Vagina (tissue), 2 donors: ENCODE results near the gene ANKS1B. TPM values are rescaled to one million over a fixed set of nuclear protein-coding genes. Genes with fewer than 3 reads are reported as not detected.

Experiments
- DNase-seq, 2 donors: peaks; one replicate each; pipeline ENCODE4 v3.0.0-alpha.2; 2017; ENCODE audit errors: extremely low spot score in 2 of 2
- H3K27ac ChIP-seq: fragments of 200-600 bp; sonication (generic); one replicate; pipeline ENCODE4 v1.5.1; 2019
- H3K27me3 ChIP-seq: fragments of 200-600 bp; sonication (generic); one replicate; pipeline ENCODE4 v1.5.1; 2019
- H3K36me3 ChIP-seq, 2 donors: fragments of 200-600 bp; sonication (generic); one replicate each; pipeline ENCODE4 v1.5.1; 2017 to 2019
- H3K4me1 ChIP-seq: fragments of 200-600 bp; sonication (generic); one replicate; pipeline ENCODE4 v1.5.1; 2019
- H3K4me3 ChIP-seq, 2 donors: fragments of 200-600 bp; sonication (generic); 1 replicate in 1 of 2; 2 replicates in 1 of 2; pipeline ENCODE4 v1.5.1; 2016 to 2019
- H3K9me3 ChIP-seq: fragments of 200-600 bp; sonication (generic); one replicate; pipeline ENCODE4 v1.5.1; 2019
- CTCF ChIP-seq, 3 experiments: fragments of 450-650 bp in 2 of 3; fragments of 200-600 bp in 1 of 3; sonication (generic) in 1 of 3; IDR thresholded peaks; one replicate each; pipeline ENCODE4 v1.5.1; 2017 to 2019; ENCODE audit warnings: antibody characterized with exemption in 3 of 3, mild to moderate bottlenecking in 2 of 3, moderate library complexity in 2 of 3
- POLR2A ChIP-seq, 2 donors: fragments of 450-650 bp; IDR thresholded peaks; one replicate each; pipeline ENCODE4 v1.6.1; 2017; ENCODE audit warnings: antibody characterized with exemption in 2 of 2, mild to moderate bottlenecking in 2 of 2, moderate library complexity in 2 of 2
- POLR2AphosphoS5 ChIP-seq, 2 donors: sonication (generic); formaldehyde crosslinking; IDR thresholded peaks; one replicate each; pipeline ENCODE4 v1.9.0; 2017; ENCODE audit warnings: antibody characterized with exemption in 2 of 2, mild to moderate bottlenecking in 2 of 2, low read depth in 1 of 2; ENCODE audit not compliant: insufficient read depth in 1 of 2
- intact Hi-C: fragments of 100-400 bp; cut with DNase I; formaldehyde crosslinking; loops from one replicate; pipeline ENCODE4 v1.15.1; 2023
- total RNA-seq: library from RNA; depleted of rRNA; stranded (reverse); fragments of >200 nt; gene quantifications from one replicate; pipeline ENCODE4 v1.2.3, GENCODE V29; 2016

ANKS1B gene
- total RNA-seq, 1 donor from 2014 or later = 11.5 TPM

GRCh38 chr12:99861731-99862130 lies 123.0 kb downstream of the ANKS1B start:
- Histone ChIP-seq H3K9me3 (no peaks in the 10 kb centered on the region), H3K27ac (no peak overlapping the region), H3K4me3 (no peak overlapping the region), H3K27me3 (no peaks in the 10 kb centered on the region), H3K4me1 (no peaks in the 10 kb centered on the region), H3K36me3 (no peaks in the 10 kb centered on the region)
- TF ChIP-seq POLR2AphosphoS5 (IDR thresholded peaks at IDR 0.05; ENCODE audit: insufficient read depth in 1 of 2, low read depth in 1 of 2) = no peak
- no peak for TF ChIP-seq CTCF (IDR thresholded peaks at IDR 0.05)
- TF ChIP-seq POLR2A (IDR thresholded peaks at IDR 0.05) = no peak
- intact Hi-C loops = no loop called here
- no peak for DNase-seq

GRCh38 chr12:99859126-99859525 lies 125.6 kb downstream of the ANKS1B start:
- H3K27ac ChIP-seq = no peak overlapping the region
- H3K27me3 ChIP-seq = no peaks in the 10 kb centered on the region

GRCh38 chr12:99852666-99853065 lies 132.1 kb downstream of the ANKS1B start:
- intact Hi-C loops = no loop called here
- no peak for DNase-seq
- Histone ChIP-seq H3K9me3 (no peaks in the 10 kb centered on the region), H3K4me1 (no peaks in the 10 kb centered on the region), H3K27me3 (no peaks in the 10 kb centered on the region), H3K36me3 (no peaks in the 10 kb centered on the region), H3K27ac (no peak overlapping the region), H3K4me3 (no peak overlapping the region)
- TF ChIP-seq POLR2A (IDR thresholded peaks at IDR 0.05) = no peak
- TF ChIP-seq POLR2AphosphoS5 (IDR thresholded peaks at IDR 0.05; ENCODE audit: insufficient read depth in 1 of 2, low read depth in 1 of 2) = no peak
- no peak for TF ChIP-seq CTCF (IDR thresholded peaks at IDR 0.05)

More at GRCh38 chr12:99859126-99859525, 125.6 kb downstream of the ANKS1B start:
- TF ChIP-seq POLR2AphosphoS5 (IDR thresholded peaks at IDR 0.05; ENCODE audit: insufficient read depth in 1 of 2, low read depth in 1 of 2) (no peak), CTCF (IDR thresholded peaks at IDR 0.05) (no peak), POLR2A (IDR thresholded peaks at IDR 0.05) (no peak)
- Histone ChIP-seq H3K4me1 (no peaks in the 10 kb centered on the region), H3K36me3 (no peaks in the 10 kb centered on the region), H3K4me3 (no peak overlapping the region), H3K9me3 (no peaks in the 10 kb centered on the region)
- no peak for DNase-seq
- intact Hi-C loops = no loop called here

- intact Hi-C loops = no loop called here
- Histone ChIP-seq H3K4me3 (no peak overlapping the region), H3K27me3 (no peaks in the 10 kb centered on the region), H3K4me1 (no peaks in the 10 kb centered on the region), H3K9me3 (no peaks in the 10 kb centered on the region), H3K36me3 (no peaks in the 10 kb centered on the region), H3K27ac (no peak overlapping the region)
- DNase-seq = no peak
- no peak for TF ChIP-seq POLR2A (IDR thresholded peaks at IDR 0.05)
- no peak for TF ChIP-seq CTCF (IDR thresholded peaks at IDR 0.05)
- no peak for TF ChIP-seq POLR2AphosphoS5 (IDR thresholded peaks at IDR 0.05; ENCODE audit: insufficient read depth in 1 of 2, low read depth in 1 of 2)
Observed at GRCh38 chr12:99847936-99848335, 136.8 kb downstream of the ANKS1B start.

- Histone ChIP-seq H3K4me1 (no peaks in the 10 kb centered on the region), H3K9me3 (no peaks in the 10 kb centered on the region), H3K27me3 (no peaks in the 10 kb centered on the region), H3K4me3 (no peak overlapping the region), H3K36me3 (no peaks in the 10 kb centered on the region), H3K27ac (no peak overlapping the region)
- intact Hi-C loops = no loop called here
- no peak for DNase-seq
- no peak for TF ChIP-seq CTCF (IDR thresholded peaks at IDR 0.05)
- no peak for TF ChIP-seq POLR2A (IDR thresholded peaks at IDR 0.05)
- no peak for TF ChIP-seq POLR2AphosphoS5 (IDR thresholded peaks at IDR 0.05; ENCODE audit: insufficient read depth in 1 of 2, low read depth in 1 of 2)
Observed at GRCh38 chr12:99834710-99835109, 150.0 kb downstream of the ANKS1B start.
